Measurements from ENCODE around the gene MTERF4. TPM values are rescaled to one million over a fixed set of nuclear protein-coding genes. Genes with fewer than 3 reads are reported as not detected.

The MTERF4 gene
- polyA plus RNA-seq, 1 donor from 2014 or later: 142 TPM

DNA sequence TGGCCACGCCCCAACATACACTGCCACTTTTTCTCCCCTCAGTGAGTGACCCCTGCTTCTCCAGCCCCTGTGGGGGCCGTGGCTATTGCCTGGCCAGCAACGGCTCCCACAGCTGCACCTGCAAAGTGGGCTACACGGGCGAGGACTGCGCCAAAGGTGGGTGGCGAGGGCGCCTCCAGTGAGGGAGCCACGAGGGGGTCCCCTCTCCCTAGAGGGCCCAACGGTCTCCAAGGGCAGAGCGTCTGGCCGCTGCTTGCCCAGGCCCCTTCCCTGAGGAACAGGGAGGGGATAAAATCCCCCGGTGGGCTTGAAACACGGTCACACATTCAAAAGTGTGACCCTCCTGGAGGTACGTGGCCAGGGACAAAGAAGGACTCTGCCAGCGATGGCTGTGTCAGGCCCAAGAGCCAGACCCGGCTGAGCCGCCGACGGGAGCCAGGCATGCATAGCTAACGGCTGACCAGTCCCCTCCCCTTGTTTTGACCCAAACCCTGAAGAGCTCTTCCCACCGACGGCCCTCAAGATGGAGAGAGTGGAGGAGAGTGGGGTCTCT lies 37.2 kb downstream of the MTERF4 start:
- Histone ChIP-seq H3K27me3 (ENCODE audit: insufficient read depth, low read depth, low read length) (no peaks in the 10 kb centered on the region), H3K4me3 (ENCODE audit: low read length) (no peak overlapping the region)
- TF ChIP-seq, protein P1, sequence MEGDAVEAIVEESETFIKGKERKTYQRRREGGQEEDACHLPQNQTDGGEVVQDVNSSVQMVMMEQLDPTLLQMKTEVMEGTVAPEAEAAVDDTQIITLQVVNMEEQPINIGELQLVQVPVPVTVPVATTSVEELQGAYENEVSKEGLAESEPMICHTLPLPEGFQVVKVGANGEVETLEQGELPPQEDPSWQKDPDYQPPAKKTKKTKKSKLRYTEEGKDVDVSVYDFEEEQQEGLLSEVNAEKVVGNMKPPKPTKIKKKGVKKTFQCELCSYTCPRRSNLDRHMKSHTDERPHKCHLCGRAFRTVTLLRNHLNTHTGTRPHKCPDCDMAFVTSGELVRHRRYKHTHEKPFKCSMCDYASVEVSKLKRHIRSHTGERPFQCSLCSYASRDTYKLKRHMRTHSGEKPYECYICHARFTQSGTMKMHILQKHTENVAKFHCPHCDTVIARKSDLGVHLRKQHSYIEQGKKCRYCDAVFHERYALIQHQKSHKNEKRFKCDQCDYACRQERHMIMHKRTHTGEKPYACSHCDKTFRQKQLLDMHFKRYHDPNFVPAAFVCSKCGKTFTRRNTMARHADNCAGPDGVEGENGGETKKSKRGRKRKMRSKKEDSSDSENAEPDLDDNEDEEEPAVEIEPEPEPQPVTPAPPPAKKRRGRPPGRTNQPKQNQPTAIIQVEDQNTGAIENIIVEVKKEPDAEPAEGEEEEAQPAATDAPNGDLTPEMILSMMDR (IDR thresholded peaks at IDR 0.05; ENCODE audit: poor library complexity, severe bottlenecking): no peak
- TF ChIP-seq EZH2 (IDR thresholded peaks at IDR 0.05; ENCODE audit: borderline replicate concordance, insufficient read depth, low read length, poor library complexity, severe bottlenecking) (no peak), EP300 (conservative IDR thresholded peaks at IDR 0.05; ENCODE audit: poor library complexity, severe bottlenecking) (no peak), SMC3 (conservative IDR thresholded peaks at IDR 0.05; ENCODE audit: poor library complexity) (no peak), TAF1 (IDR thresholded peaks at IDR 0.05; ENCODE audit: low read depth) (no peak), MXI1 (conservative IDR thresholded peaks at IDR 0.05; ENCODE audit: poor library complexity, severe bottlenecking) (no peak), RAD21 (conservative IDR thresholded peaks at IDR 0.05) (no peak), POLR2AphosphoS5 (IDR thresholded peaks at IDR 0.05) (no peak)
- TF ChIP-seq, protein P2, sequence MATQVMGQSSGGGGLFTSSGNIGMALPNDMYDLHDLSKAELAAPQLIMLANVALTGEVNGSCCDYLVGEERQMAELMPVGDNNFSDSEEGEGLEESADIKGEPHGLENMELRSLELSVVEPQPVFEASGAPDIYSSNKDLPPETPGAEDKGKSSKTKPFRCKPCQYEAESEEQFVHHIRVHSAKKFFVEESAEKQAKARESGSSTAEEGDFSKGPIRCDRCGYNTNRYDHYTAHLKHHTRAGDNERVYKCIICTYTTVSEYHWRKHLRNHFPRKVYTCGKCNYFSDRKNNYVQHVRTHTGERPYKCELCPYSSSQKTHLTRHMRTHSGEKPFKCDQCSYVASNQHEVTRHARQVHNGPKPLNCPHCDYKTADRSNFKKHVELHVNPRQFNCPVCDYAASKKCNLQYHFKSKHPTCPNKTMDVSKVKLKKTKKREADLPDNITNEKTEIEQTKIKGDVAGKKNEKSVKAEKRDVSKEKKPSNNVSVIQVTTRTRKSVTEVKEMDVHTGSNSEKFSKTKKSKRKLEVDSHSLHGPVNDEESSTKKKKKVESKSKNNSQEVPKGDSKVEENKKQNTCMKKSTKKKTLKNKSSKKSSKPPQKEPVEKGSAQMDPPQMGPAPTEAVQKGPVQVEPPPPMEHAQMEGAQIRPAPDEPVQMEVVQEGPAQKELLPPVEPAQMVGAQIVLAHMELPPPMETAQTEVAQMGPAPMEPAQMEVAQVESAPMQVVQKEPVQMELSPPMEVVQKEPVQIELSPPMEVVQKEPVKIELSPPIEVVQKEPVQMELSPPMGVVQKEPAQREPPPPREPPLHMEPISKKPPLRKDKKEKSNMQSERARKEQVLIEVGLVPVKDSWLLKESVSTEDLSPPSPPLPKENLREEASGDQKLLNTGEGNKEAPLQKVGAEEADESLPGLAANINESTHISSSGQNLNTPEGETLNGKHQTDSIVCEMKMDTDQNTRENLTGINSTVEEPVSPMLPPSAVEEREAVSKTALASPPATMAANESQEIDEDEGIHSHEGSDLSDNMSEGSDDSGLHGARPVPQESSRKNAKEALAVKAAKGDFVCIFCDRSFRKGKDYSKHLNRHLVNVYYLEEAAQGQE (IDR thresholded peaks at IDR 0.05; ENCODE audit: borderline replicate concordance): no peak

DNA sequence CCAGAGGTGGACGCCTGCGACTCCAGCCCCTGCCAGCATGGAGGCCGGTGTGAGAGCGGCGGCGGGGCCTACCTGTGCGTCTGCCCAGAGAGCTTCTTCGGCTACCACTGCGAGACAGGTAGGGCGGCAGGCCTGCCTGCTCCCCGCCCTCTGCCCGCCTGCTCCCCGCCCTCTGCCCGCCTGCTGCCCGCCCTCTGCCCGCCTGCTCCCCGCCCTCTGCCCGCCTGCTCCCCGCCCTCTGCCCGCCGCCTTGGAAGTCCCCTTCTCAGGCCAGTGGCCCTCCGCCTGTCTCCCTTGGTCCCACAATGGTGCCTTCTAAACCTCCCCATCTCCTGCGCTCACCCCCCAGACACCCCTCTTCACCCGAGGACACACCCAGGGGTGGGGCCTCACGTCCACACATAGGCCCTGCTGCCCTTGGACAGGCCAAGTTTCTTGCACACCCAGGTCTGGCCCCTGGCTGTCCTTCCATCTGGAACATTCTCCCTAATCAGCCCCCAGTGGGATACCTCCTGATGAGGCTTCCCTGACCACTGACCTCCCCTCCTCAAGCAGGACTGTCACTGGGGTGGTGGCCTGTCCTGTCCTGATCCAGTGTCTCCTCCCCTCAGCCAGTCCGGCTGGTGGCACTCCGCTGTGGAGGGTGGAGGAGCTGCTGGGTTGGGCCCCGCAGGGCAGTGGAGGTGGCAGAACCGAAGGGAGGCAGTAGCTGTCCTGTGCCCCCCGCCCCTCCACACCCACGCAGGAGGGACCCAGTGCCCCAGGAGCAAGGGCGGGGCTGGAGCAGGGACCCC lies 37.9 kb downstream of the MTERF4 start:
- TF ChIP-seq, protein P1 (IDR thresholded peaks at IDR 0.05; ENCODE audit: poor library complexity, severe bottlenecking): no peak
- TF ChIP-seq MXI1 (conservative IDR thresholded peaks at IDR 0.05; ENCODE audit: poor library complexity, severe bottlenecking): no peak
- TF ChIP-seq TAF1 (IDR thresholded peaks at IDR 0.05; ENCODE audit: low read depth): no peak
- TF ChIP-seq, protein P2 (IDR thresholded peaks at IDR 0.05; ENCODE audit: borderline replicate concordance): no peak
- no peak for TF ChIP-seq RAD21 (conservative IDR thresholded peaks at IDR 0.05)
- Histone ChIP-seq H3K9ac (ENCODE audit: low read length) (no peak overlapping the region), H3K9me2 (ENCODE audit: insufficient read depth, low read length) (no peaks in the 10 kb centered on the region), H3K4me3 (ENCODE audit: low read length) (no peak overlapping the region), H3K4me2 (ENCODE audit: low read length) (no peak overlapping the region), H3K27me3 (ENCODE audit: insufficient read depth, low read depth, low read length) (no peaks in the 10 kb centered on the region), H3K79me2 (replicated peaks; ENCODE audit: insufficient read depth, low read length) (no peaks in the 10 kb centered on the region), H3K9me3 (ENCODE audit: low read length) (no peaks in the 10 kb centered on the region), H3K27ac (ENCODE audit: low read length) (no peak overlapping the region), H3K36me3 (ENCODE audit: insufficient read depth, low read length) (no peaks in the 10 kb centered on the region), H3F3A (ENCODE audit: insufficient read depth, low read length, poor library complexity, severe bottlenecking) (no peaks in the 10 kb centered on the region), H4K20me1 (ENCODE audit: insufficient read depth) (no peaks in the 10 kb centered on the region), H2AFZ (ENCODE audit: low read depth, low read length) (no peak overlapping the region)

More for the DNA sequence above, 37.2 kb downstream of the MTERF4 start:
- Histone ChIP-seq H3K9me3 (ENCODE audit: low read length) (no peaks in the 10 kb centered on the region), H3K9me2 (ENCODE audit: insufficient read depth, low read length) (no peaks in the 10 kb centered on the region), H3K9ac (ENCODE audit: low read length) (no peak overlapping the region), H3K27ac (ENCODE audit: low read length) (no peak overlapping the region), H3F3A (ENCODE audit: insufficient read depth, low read length, poor library complexity, severe bottlenecking) (no peaks in the 10 kb centered on the region), H4K20me1 (ENCODE audit: insufficient read depth) (no peaks in the 10 kb centered on the region), H3K4me2 (ENCODE audit: low read length) (no peak overlapping the region), H3K36me3 (ENCODE audit: insufficient read depth, low read length) (no peaks in the 10 kb centered on the region), H2AFZ (ENCODE audit: low read depth, low read length) (no peak overlapping the region), H3K79me2 (replicated peaks; ENCODE audit: insufficient read depth, low read length) (no peaks in the 10 kb centered on the region)
